Activated CD4-positive, alpha-beta T cell treated with anti-CD3 and anti-CD28 coated beads for 36 hours (primary cell): ENCODE data around the gene FOLR1. TPM values are rescaled to one million over a fixed set of nuclear protein-coding genes. Genes with fewer than 3 reads are reported as not detected.

Experiments used
- ATAC-seq: fragments of 200-7000 bp; cut with Tn5 transposase; one replicate; pipeline ENCODE4 v1.10.0; 2021; ENCODE audit warnings: mild to moderate bottlenecking, moderate library complexity
- CTCF ChIA-PET: fragments of 350-600 bp; sonication (Branson Sonifier 250); formaldehyde crosslinking; loops from one replicate; lab custom pipeline; 2021; ENCODE audit warnings: antibody characterized with exemption; lab: Charles Lee
- POLR2A ChIA-PET: fragments of 350-600 bp; sonication (Branson Sonifier 250); formaldehyde crosslinking; loops from one replicate; lab custom pipeline; 2021; ENCODE audit warnings: antibody characterized with exemption, inconsistent platforms; lab: Charles Lee
- DNase-seq: peaks from one replicate; pipeline ENCODE4 v3.0.0-alpha.2; 2020
- H3K27ac Mint-ChIP-seq: one replicate; pipeline ENCODE4 v1.8.0; 2021; ENCODE audit warnings: mixed read lengths
- H3K27me3 Mint-ChIP-seq: one replicate; pipeline ENCODE4 v1.8.0; 2021; ENCODE audit warnings: mixed read lengths
- H3K36me3 Mint-ChIP-seq: one replicate; pipeline ENCODE4 v1.8.0; 2021; ENCODE audit warnings: low read depth, mixed read lengths
- H3K4me1 Mint-ChIP-seq: one replicate; pipeline ENCODE4 v1.8.0; 2021; ENCODE audit warnings: mixed read lengths
- H3K4me3 Mint-ChIP-seq: one replicate; pipeline ENCODE4 v1.8.0; 2021; ENCODE audit warnings: mild to moderate bottlenecking, moderate library complexity, mixed read lengths
- H3K9me3 Mint-ChIP-seq: one replicate; pipeline ENCODE4 v1.8.0; 2021; ENCODE audit warnings: low read depth, mixed read lengths
- intact Hi-C, 2 experiments: fragments of 100-400 bp; cut with DNase I in 1 of 2; cut with micrococcal nuclease in 1 of 2; formaldehyde crosslinking; loops; one replicate each; pipeline versions ENCODE4 v1.14.2 to v1.15.1; 2022 to 2024; cut with DNase I, micrococcal nuclease
- total RNA-seq, 2 experiments: library from RNA; stranded (reverse); gene quantifications; one replicate each; pipeline ENCODE4 v1.2.3, GENCODE V29; 2021

The FOLR1 gene
- total RNA-seq, 2 experiments from 2014 or later, result not detected

DNA sequence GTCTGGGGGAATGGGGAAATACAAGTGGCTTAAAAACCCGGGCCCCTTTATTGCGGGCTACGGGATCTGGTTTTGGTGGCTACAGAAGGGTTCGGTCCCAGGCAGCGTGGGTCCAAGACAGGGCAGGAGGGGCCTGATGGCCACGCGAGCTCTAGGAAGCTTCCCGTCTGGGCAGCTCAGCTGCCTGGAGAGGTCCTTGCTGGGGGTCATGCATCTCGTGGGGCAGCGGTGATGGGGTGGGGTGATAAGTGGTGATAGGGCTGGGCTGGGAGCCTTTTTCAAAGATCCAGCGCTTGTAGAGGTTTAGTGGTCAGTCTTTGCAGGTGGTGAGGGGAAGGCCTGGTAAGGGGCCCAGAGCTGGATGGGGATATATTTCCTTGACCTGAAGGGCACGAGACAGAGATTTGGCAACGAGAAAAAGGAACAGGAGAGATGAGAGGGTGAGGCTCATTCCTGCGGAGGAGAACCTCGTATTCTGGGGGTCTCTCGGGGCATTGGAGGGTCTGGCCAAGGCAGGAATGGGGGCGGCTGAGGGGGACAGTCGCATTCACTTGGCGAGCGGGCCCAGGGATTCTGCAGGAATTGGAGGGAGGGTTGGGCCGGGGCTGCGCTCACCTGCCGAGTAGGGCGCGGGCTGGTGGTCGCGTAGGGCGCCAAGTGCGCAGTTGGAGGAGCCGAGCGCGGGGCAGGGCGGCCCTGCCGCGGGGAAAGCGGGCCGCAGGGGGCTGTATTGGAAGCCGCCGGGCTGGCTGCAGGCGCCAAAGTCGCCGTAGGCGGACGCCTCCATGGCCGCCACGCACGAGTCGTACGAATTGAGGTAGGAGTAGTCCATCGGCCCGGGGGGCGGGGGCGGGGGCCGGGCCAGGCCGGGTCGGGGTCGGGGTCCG lies 51.5 kb downstream of the FOLR1 start:
- Mint-ChIP-seq H3K9me3 (no peaks in the 10 kb centered on the region), H3K27ac (no peak overlapping the region), H3K4me1 (peaks cover 20% of the 10 kb centered on the region), H3K4me3 (no peak overlapping the region), H3K27me3 (peaks cover 45% of the 10 kb centered on the region), H3K36me3 (peaks cover 2% of the 10 kb centered on the region)
- ATAC-seq, result no peak
- ChIA-PET CTCF (interaction anchor here (0.6 to 1.2 kb wide), 4 partner anchors 13 to 727 kb away, joined by 3 to 4 read pairs (median 4); no protein-coding TSS in a partner anchor), POLR2A (no interaction called here)
- intact Hi-C loops, result loop anchor here in 1 of 2 experiments (5.0 kb wide), 2 partner anchors 169 to 189 kb away; partner anchors contain the start of gene CLPB
- no peak for DNase-seq

DNA sequence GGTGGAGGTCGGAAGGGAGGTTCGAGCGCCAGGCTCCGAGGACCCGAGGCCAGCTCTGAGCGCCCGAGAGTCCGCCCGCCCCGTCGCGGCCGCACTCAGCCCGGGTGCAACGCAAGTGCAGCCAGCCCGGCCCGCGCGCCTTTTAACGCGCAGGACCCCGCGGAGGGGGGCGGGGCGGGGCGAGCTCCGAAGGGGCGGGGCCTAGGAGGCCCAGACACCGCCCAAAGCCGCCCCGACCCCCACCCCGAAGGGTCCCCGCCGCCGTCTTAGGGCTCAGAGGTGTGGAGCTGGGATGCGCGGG lies 52.1 kb downstream of the FOLR1 start, which contains the start of gene PHOX2A:
TSS of gene PHOX2A (minus strand) at position 117 of the 301 bp plus-strand sequence. CDS start 172 bp downstream, outside the sequence.
- DNase-seq, result no peak
- intact Hi-C loops, result loop anchor here in 1 of 2 experiments (5.0 kb wide), 2 partner anchors 168 to 188 kb away; partner anchors contain the start of gene CLPB
- Mint-ChIP-seq H3K27me3 (peaks cover 44% of the 10 kb centered on the region), H3K36me3 (no peaks in the 10 kb centered on the region), H3K27ac (no peak within 1 kb of the TSS), H3K4me3 (no peak within 1 kb of the TSS), H3K9me3 (no peaks in the 10 kb centered on the region), H3K4me1 (peaks cover 20% of the 10 kb centered on the region)
- ChIA-PET CTCF (no interaction called here), POLR2A (no interaction called here)
- no peak for ATAC-seq

DNA sequence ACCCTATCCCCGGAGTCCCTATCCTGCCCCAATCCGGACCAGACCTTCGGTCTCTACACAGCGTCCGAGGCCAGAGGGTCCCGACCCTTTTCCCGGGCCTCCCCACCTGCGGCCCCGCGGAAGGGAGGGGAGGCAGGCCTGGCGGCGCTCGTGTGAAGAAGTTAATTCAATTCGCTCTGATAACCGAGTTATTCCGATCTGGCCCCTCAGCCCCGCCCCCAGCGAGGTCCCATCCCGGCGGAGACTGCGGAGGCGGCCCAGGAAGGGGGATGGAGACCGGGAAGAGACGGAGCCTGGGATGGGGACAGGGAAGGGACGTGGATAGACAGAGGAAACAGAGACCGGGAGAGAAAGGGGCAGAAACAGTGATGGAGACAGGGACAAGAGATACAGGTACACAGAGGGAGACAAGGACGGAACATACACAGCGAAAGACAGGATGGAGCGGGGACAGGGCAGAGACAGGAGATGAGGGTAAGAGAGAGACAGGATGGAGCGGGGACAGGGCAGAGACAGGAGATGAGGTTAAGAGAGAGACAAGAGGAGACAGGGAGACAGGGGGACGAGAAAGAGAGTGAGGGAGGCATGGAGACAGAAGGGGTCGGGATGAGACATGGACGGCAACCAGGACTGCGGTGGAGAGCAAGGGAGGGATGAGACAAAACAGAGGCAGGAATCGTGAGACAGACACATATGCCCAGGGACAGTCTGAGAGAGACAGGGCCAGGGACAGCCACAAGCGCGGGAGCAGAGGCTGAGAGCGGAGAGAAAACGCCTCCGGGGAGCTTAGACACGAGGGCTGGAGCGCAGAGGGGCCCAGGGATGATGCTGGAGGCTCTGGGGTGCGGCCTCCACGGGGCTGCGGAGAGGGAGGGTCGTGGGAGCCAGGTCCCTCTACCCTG lies 52.7 kb downstream of the FOLR1 start:
- no peaks in the 10 kb centered on the region for H3K36me3 Mint-ChIP-seq
- peaks cover 41% of the 10 kb centered on the region for H3K27me3 Mint-ChIP-seq
- H3K27ac Mint-ChIP-seq, result no peak overlapping the region
- DNase-seq, result no peak
- H3K9me3 Mint-ChIP-seq, result no peaks in the 10 kb centered on the region
- H3K4me1 Mint-ChIP-seq, result peaks cover 17% of the 10 kb centered on the region
- ChIA-PET CTCF (interaction anchor here (0.6 to 2.1 kb wide), 2 partner anchors 170 to 833 kb away, joined by 3 to 5 read pairs; no protein-coding TSS in a partner anchor), POLR2A (interaction anchor here (1.4 kb wide), 1 partner anchor 20 kb away, joined by 4 read pairs; the partner anchor contains the start of gene INPPL1)
- ATAC-seq, result no peak
- intact Hi-C loops, result loop anchor here in 1 of 2 experiments (5.0 kb wide), 2 partner anchors 168 to 188 kb away; partner anchors contain the start of gene CLPB
- no peak overlapping the region for H3K4me3 Mint-ChIP-seq

DNA sequence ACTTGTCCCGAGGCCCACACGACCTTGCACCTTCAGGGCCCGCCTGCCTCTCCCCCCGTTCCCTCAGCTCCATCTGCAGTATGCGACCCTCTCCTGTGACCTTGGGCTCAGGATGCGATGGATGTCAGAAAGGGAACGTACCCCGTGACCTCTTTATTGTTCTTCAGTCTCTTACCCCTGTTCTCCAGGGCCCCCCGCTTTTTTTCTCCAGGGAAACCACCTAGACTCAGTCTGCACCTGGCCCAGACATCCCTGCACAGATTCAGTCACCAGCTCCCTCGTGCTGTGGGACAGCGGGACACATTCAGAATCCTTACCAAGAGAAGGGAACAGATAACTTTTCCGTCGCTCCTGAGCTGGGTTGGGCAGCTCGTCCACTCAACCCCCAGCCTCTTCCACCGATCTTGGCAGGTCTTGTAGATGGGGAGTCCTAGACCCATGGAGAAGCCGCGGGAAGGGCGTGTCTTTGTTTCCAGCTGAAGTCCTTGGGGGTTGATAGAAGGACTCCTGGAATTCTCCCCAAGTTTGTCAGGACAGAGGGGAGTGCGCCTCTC lies 53.4 kb downstream of the FOLR1 start:
- POLR2A ChIA-PET, result interaction anchor here (1.4 kb wide), 1 partner anchor 20 kb away, joined by 4 read pairs; the partner anchor contains the start of gene INPPL1
- Mint-ChIP-seq H3K36me3 (no peaks in the 10 kb centered on the region), H3K27ac (no peak overlapping the region), H3K4me3 (no peak overlapping the region), H3K9me3 (no peaks in the 10 kb centered on the region), H3K27me3 (peaks cover 41% of the 10 kb centered on the region), H3K4me1 (peaks cover 15% of the 10 kb centered on the region)
- ATAC-seq (no peak), DNase-seq (no peak)
- intact Hi-C loops, result no loop called here
- CTCF ChIA-PET, result interaction anchor here (0.5 to 2.1 kb wide), 4 partner anchors 12 to 834 kb away, joined by 3 to 5 read pairs (median 3); no protein-coding TSS in a partner anchor

Other genes starting within 250 kb of the FOLR1 start
- 10 to 100 TPM in 1 of 2 experiments, 1 to 10 TPM in 1; 8.4 to 10.2 TPM for gene IL18BP, start 193.2 kb upstream of the FOLR1 start, total RNA-seq
- 100 to 1,000 TPM; 154 to 167 TPM for gene NUMA1, start 111.6 kb upstream of the FOLR1 start, total RNA-seq
- 10 to 100 TPM in 1 of 2 experiments, 1 to 10 TPM in 1; 7.7 to 11.6 TPM for gene LRRC51, start 111.3 kb upstream of the FOLR1 start, total RNA-seq
- 10 to 100 TPM; 50.7 to 52.2 TPM for gene LAMTOR1, start 88.8 kb upstream of the FOLR1 start, total RNA-seq
- gene TOMT, start 86.2 kb upstream of the FOLR1 start, total RNA-seq, result not detected
- gene ANAPC15, start 79.4 kb upstream of the FOLR1 start, total RNA-seq, result 10 to 100 TPM; 60.3 to 76.1 TPM
- gene FOLR3, start 56.4 kb upstream of the FOLR1 start, total RNA-seq, result not detected
- not detected for gene FOLR2, start 24.7 kb downstream of the FOLR1 start, total RNA-seq
- 10 to 100 TPM; 68.5 to 71.3 TPM for gene INPPL1, start 32.6 kb downstream of the FOLR1 start, total RNA-seq
- gene PHOX2A, start 52.0 kb downstream of the FOLR1 start, total RNA-seq, result not detected
- gene CLPB, start 242.4 kb downstream of the FOLR1 start, total RNA-seq, result 10 to 100 TPM; 35.8 to 40.2 TPM